ENCODE results near the gene OPN1LW.
A peak's percentile ranks its signal among the peaks of the same experiment; 100 is the strongest.
"Not testable (repeated sequence)": the region's sequence is repeated elsewhere in the genome, so short reads cannot be mapped to it uniquely, and the experiment has no call there.

OPN1LW gene

GRCh38 chrX:154144010-154144409 is at the start of gene OPN1LW:
TSS of gene OPN1LW (plus strand) at chrX:154144243. CDS start at chrX:154144284, 41 bp downstream.
- DNase-seq, result not testable (repeated sequence)

- no peak for DNase-seq
Observed at GRCh38 chrX:154094833-154095232, 49.2 kb upstream of the OPN1LW start.

- no peak for DNase-seq
Observed at GRCh38 chrX:154096140-154097002, 47.7 kb upstream of the OPN1LW start.

- no peak for DNase-seq
Observed at GRCh38 chrX:154097003-154097588, 46.9 kb upstream of the OPN1LW start.

GRCh38 chrX:154097589-154098541 is 46.2 kb upstream of the OPN1LW start, which contains the start of gene MECP2:
TSS of gene MECP2 (minus strand) at chrX:154097717.
- peak; percentile 59 for DNase-seq

GRCh38 chrX:154098551-154098950 is 45.5 kb upstream of the OPN1LW start:
- no peak for DNase-seq

GRCh38 chrX:154113729-154114128 is 30.3 kb upstream of the OPN1LW start:
- DNase-seq, result no peak

GRCh38 chrX:154114652-154115051 is 29.4 kb upstream of the OPN1LW start:
- DNase-seq, result no peak

GRCh38 chrX:154115071-154115470 is 29.0 kb upstream of the OPN1LW start:
- no peak for DNase-seq

GRCh38 chrX:154115750-154116149 is 28.3 kb upstream of the OPN1LW start:
- DNase-seq, result no peak

GRCh38 chrX:154116426-154117211 is 27.4 kb upstream of the OPN1LW start:
- no peak for DNase-seq

GRCh38 chrX:154117566-154117965 is 26.5 kb upstream of the OPN1LW start:
- DNase-seq, result no peak

GRCh38 chrX:154120567-154120966 is 23.5 kb upstream of the OPN1LW start:
- no peak for DNase-seq

GRCh38 chrX:154121207-154121606 is 22.8 kb upstream of the OPN1LW start:
- DNase-seq, result no peak

GRCh38 chrX:154121961-154122360 is 22.1 kb upstream of the OPN1LW start:
- no peak for DNase-seq

- DNase-seq, result peak; percentile 88
Observed at GRCh38 chrX:154123241-154124219, 20.5 kb upstream of the OPN1LW start.

GRCh38 chrX:154125391-154126040 is 18.5 kb upstream of the OPN1LW start:
- no peak for DNase-seq

GRCh38 chrX:154126101-154126500 is 17.9 kb upstream of the OPN1LW start:
- DNase-seq, result no peak

GRCh38 chrX:154131955-154132354 is 12.1 kb upstream of the OPN1LW start:
- DNase-seq, result no peak

- DNase-seq, result no peak
Observed at GRCh38 chrX:154132366-154132765, 11.7 kb upstream of the OPN1LW start.

All from GF-D8 (cell line).